Stimulated activated naive B cell treated with anti-CD40 and anti-IgM and Interleukin-4, amounts not matched to agents 10 μg/mL and 1 μg/mL and 100 μg/mL, for 72 hours (primary cell): ENCODE data around the gene AQP9.
"Not testable (repeated sequence)": the region's sequence is repeated elsewhere in the genome, so short reads cannot be mapped to it uniquely, and the experiment has no call there.

Experiments
- ATAC-seq, 2 donors: fragments of 150-1000 bp; cut with Tn5 transposase; replicated peaks; 2 replicates each; pipeline ENCODE4 v1.10.0; 2021; ENCODE audit warnings: moderate library complexity in 1 of 2
- DNase-seq: peaks from one replicate; pipeline ENCODE4 v3.0.0; 2021
- H3K27ac Mint-ChIP-seq: one replicate; pipeline ENCODE4 v1.8.0; 2022; ENCODE audit warnings: mild to moderate bottlenecking, mixed read lengths
- H3K27me3 Mint-ChIP-seq, 2 donors: one replicate each; pipeline ENCODE4 v1.8.0; 2022; ENCODE audit warnings: mixed read lengths in 2 of 2
- H3K36me3 Mint-ChIP-seq, 2 donors: one replicate each; pipeline ENCODE4 v1.8.0; 2022; ENCODE audit warnings: mixed read lengths in 2 of 2, mild to moderate bottlenecking in 1 of 2
- H3K4me1 Mint-ChIP-seq, 2 donors: one replicate each; pipeline ENCODE4 v1.8.0; 2022; ENCODE audit warnings: mixed read lengths in 2 of 2, mild to moderate bottlenecking in 1 of 2
- H3K4me3 Mint-ChIP-seq, 2 donors: one replicate each; pipeline ENCODE4 v1.8.0; 2022; ENCODE audit warnings: mild to moderate bottlenecking in 2 of 2, mixed read lengths in 2 of 2, moderate library complexity in 1 of 2
- H3K9me3 Mint-ChIP-seq, 2 donors: one replicate each; pipeline ENCODE4 v1.8.0; 2022; ENCODE audit warnings: mixed read lengths in 2 of 2, mild to moderate bottlenecking in 1 of 2

Gene AQP9

DNA sequence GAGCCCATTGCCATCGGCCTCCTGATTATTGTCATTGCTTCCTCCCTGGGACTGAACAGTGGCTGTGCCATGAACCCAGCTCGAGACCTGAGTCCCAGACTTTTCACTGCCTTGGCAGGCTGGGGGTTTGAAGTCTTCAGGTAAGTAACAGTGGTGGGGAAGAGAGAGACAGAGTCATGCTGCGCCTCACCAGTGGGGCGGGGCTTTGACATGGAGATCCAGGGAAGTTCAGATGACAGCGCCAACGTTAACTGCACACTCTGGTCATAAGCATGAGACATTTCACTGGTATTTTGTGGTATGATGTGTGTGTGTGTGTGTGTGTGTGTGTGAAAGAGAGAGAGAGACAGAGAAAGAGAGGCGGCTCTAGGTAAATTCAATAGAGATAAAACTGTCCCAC lies 41.0 kb downstream of the AQP9 start:
- DNase-seq (no peak), ATAC-seq (no peak)
- no peaks in the 10 kb centered on the region for H3K36me3 Mint-ChIP-seq
- H3K4me1 Mint-ChIP-seq: no peaks in the 10 kb centered on the region
- no peaks in the 10 kb centered on the region for H3K9me3 Mint-ChIP-seq
- no peak overlapping the region for H3K27ac Mint-ChIP-seq
- peaks cover 20 to 38% of the 10 kb centered on the region in 2 donors for H3K27me3 Mint-ChIP-seq
- no peak overlapping the region for H3K4me3 Mint-ChIP-seq

DNA sequence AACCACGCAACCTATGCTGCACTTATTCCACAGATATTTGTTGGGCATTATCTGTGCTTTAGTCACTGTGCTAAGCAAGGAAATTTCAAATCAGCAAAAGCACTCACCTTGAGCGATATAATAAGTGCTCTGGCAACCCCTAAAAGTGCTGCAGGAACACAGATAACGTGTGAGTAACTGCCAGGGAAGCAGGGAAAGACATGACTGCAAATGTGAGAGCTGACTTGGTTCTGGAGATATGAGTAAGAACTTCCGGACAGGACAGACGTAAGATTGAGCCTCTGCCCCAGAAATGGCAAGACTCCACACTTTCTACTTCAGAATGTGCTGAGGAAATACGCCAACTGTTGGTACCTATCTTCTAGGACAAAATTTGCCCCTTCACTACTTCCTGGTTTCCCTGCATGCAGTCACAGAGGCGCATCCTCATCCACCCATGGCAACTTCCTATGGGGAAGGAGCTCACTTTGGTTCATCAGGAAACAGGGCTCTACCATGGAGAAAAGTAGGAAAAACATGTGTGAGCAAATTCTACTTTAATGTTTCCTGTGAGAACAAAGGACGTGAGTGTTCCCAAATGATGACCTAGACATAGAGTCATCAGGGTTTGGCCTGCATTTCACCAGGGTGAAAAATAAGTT lies 41.7 kb downstream of the AQP9 start:
- H3K4me3 Mint-ChIP-seq: no peak overlapping the region
- no peak for ATAC-seq
- H3K4me1 Mint-ChIP-seq: no peaks in the 10 kb centered on the region
- no peak overlapping the region for H3K27ac Mint-ChIP-seq
- no peaks in the 10 kb centered on the region for H3K9me3 Mint-ChIP-seq
- no peaks in the 10 kb centered on the region for H3K36me3 Mint-ChIP-seq
- no peak for DNase-seq
- H3K27me3 Mint-ChIP-seq: peaks cover 20 to 41% of the 10 kb centered on the region in 2 donors

DNA sequence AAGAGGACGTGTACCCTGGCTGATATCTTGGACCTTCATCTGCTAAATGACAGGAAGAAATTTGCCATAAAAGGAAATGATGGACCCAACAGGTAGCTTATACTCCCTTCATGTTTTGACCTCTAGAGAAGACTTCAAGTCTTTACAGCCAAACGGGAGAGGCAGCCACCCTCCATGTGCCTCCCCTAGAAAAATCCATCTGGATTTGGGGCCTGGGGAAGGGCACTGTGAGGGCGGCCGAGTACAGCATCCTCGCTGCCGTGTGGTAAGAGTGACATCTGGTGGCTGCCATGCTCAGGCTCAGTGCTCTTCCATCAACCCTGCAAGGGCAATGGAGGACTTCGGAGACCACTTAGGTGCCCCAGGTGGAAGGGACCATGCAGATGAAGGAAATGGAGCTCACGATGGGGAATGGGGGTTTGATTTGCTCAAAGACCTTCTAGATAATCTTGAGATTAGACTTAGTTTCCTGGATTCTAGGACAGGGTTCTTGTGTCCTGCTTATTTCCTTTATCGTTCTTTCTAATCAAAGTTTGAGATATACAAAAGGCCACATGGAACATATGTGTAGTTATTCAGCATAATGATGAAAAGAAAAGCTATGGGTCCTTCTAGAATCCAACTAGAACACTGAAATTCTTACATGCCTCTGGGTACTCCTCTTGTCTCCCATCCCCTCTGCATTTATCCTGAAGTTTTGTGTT lies 44.4 kb downstream of the AQP9 start:
- no peaks in the 10 kb centered on the region for H3K9me3 Mint-ChIP-seq
- H3K27ac Mint-ChIP-seq: no peak overlapping the region
- ATAC-seq (peak; percentile 86 to 87), DNase-seq (no peak)
- H3K4me3 Mint-ChIP-seq: no peak overlapping the region
- no peaks in the 10 kb centered on the region for H3K4me1 Mint-ChIP-seq
- H3K36me3 Mint-ChIP-seq: no peaks in the 10 kb centered on the region
- peaks cover 31 to 47% of the 10 kb centered on the region in 2 donors for H3K27me3 Mint-ChIP-seq

DNA sequence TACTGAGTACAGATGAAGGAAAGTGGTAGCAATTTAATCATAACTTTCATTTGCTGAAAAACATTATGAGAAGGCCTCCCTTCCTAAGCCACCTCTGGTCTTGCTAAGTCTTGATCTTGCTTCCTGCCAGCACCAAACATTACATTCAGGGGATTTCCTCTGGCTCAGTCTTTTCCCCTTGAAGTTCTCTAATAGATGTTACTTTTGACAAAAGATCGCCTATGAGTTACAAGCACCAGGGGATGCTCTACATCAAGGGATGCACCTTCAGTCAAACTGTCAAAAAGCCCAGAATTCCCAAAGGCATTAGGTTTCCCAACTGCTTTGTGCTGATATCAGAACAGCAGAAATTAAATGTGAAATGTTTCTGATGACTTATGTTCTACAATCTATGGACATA lies 47.3 kb downstream of the AQP9 start:
- no peaks in the 10 kb centered on the region for H3K9me3 Mint-ChIP-seq
- H3K36me3 Mint-ChIP-seq: no peaks in the 10 kb centered on the region
- DNase-seq: no peak
- H3K27ac Mint-ChIP-seq: no peak overlapping the region
- no peak for ATAC-seq
- H3K27me3 Mint-ChIP-seq: peaks cover 44 to 47% of the 10 kb centered on the region in 2 donors
- no peaks in the 10 kb centered on the region for H3K4me1 Mint-ChIP-seq
- no peak overlapping the region for H3K4me3 Mint-ChIP-seq

DNA sequence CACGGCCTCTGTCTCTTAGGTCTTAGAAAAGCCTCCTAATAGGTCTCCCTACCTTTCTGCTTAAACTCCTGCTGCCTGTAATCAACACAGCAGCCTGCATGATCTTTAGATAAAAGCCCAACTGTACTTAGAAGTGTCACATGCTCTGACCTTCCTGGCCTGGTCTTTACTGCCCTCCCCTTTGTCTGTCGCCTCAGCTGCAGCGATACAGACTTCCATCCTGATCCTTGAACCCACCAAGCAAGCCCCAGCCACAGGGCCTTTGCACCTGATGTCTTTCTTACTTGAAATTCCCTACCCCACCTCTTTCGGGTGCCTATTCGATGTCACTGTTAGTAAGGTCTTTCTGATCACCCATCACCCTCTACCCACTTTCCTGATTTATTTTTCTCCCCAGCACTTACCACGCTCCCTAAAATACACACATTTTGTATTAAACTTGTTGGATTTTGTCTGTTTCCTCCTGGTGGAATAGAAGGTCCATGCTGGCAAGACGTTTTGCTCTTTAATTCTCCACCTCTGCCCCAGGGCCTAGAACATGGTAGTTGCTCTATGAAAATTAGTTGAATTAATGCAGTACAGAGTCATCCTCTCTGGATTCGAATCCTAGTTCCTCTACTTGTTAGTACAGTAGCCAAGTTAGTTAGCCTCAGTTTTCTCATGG lies 51.1 kb downstream of the AQP9 start:
- ATAC-seq (no peak), DNase-seq (no peak)
- Mint-ChIP-seq H3K36me3 (no peaks in the 10 kb centered on the region), H3K9me3 (no peaks in the 10 kb centered on the region), H3K4me1 (no peaks in the 10 kb centered on the region), H3K4me3 (no peak overlapping the region), H3K27ac (no peak overlapping the region), H3K27me3 (peaks cover 26 to 28% of the 10 kb centered on the region in 2 donors)

DNA sequence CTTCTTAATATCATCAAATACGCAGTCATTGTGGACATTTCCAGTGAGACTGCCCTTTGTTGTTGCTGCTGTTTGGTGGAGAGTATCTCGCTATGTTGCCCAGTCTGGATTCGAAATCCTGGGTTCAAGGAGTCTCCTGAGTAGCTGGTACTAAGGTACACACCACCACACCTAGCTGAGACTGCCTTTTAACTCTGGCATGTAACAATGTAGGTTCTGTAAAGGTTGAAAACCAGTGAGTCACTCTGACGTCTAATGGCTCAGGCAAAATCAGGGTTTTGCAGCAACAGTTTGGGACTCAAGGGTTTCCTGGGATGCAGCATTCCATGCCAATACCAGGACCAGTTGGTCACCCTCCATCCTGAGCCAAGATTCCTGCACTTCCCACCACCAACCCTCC lies 52.2 kb downstream of the AQP9 start:
- ATAC-seq (no peak), DNase-seq (no peak)
- Mint-ChIP-seq H3K27ac (no peak overlapping the region), H3K4me1 (no peaks in the 10 kb centered on the region), H3K4me3 (no peak overlapping the region), H3K9me3 (no peaks in the 10 kb centered on the region), H3K27me3 (peaks cover 31 to 34% of the 10 kb centered on the region in 2 donors), H3K36me3 (no peaks in the 10 kb centered on the region)

DNA sequence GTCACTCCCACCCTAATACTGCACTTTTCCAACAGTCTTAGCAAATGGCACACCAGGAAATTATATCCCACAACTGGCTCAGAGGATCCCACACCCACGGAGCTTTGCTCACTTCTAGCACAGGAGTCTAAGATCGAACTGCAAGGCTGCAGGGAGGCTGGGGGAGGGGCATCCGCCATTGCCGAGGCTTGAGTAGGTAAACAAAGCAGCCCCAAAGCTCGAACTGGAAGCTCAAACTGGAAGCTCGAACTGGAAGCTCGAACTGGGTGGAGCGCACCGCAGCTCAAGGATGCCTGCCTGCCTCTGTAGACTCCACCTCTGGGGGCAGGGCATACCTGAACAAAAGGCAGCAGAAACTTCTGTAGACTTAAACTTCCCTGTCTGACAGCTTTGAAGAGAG lies 55.5 kb downstream of the AQP9 start:
- not testable (repeated sequence) for H3K4me3 Mint-ChIP-seq, H3K36me3 Mint-ChIP-seq, H3K4me1 Mint-ChIP-seq, H3K27ac Mint-ChIP-seq, H3K9me3 Mint-ChIP-seq, DNase-seq, ATAC-seq
- H3K27me3 Mint-ChIP-seq: peaks cover 29 to 34% of the 10 kb centered on the region in 2 donors

DNA sequence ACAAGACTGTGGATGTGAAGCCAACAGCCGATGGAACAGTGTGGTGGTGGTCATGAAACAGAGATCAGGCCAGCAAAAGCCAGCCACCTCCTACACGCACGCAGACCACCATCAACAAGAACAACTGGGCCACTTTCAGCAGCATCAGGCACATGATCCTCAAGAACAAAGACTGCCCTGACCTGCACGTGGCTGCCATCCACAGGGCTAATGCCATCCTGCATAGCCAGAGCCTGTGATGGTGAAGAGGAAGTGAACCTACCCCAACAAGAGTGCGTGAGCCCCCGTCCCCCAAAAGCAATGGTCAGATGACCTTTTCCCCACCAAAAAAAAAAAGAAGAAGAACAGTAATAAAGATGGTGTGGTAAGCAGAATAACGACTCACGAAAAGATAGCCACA lies 62.6 kb downstream of the AQP9 start:
- Mint-ChIP-seq H3K4me3 (no peak overlapping the region), H3K27ac (no peak overlapping the region), H3K27me3 (peaks cover 19 to 20% of the 10 kb centered on the region in 2 donors), H3K9me3 (peaks cover 0 to 4% of the 10 kb centered on the region in 2 donors), H3K4me1 (no peaks in the 10 kb centered on the region), H3K36me3 (no peaks in the 10 kb centered on the region)
- DNase-seq: no peak
- ATAC-seq: no peak

DNA sequence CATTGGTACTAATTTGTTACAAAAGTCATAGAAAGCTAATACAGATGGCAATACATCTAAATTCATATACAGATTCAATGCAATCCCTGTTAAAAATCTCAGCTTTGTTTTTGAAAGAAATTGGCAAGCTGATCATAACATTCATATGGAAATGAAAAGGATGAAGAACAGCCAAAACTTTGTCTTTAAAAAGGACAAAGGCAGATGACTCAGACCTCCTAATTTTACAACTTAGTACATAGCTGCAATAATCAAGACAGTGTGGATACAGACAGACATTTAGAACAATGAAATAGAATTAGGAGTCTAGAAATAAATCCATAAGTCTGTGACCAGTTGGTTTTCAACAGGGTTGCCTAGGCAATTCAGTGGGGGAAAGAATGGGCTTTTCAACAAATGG lies 63.3 kb downstream of the AQP9 start:
- no peak for DNase-seq
- H3K27me3 Mint-ChIP-seq: peaks cover 12% of the 10 kb centered on the region in 2 donors
- ATAC-seq: no peak

DNA sequence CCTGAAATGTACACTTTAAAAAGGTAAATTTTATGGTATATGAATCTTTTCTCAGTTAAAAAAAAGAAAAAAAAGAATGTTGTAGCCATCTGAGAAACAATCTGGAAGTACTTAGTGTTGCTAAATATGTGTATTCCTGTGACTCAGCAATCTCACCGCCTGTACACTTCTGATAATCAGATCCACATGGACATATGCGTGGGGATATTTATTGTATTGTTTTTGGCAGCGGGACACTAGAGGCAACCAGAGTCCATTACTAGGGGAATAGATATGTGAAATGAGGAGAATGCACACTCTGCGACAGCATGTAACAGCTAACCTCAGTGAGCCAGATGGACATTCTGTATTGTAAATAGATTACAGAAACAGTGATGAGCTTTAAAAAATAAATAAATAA lies 65.4 kb downstream of the AQP9 start:
- Mint-ChIP-seq H3K36me3 (no peaks in the 10 kb centered on the region), H3K4me3 (no peak overlapping the region), H3K27me3 (peaks cover 0 to 8% of the 10 kb centered on the region in 2 donors), H3K9me3 (no peaks in the 10 kb centered on the region), H3K4me1 (no peaks in the 10 kb centered on the region), H3K27ac (no peak overlapping the region)
- DNase-seq (no peak), ATAC-seq (no peak)

More for the DNA sequence above, 63.3 kb downstream of the AQP9 start:
- no peak overlapping the region for H3K4me3 Mint-ChIP-seq
- H3K9me3 Mint-ChIP-seq: peaks cover 0 to 4% of the 10 kb centered on the region in 2 donors
- no peak overlapping the region for H3K27ac Mint-ChIP-seq
- H3K4me1 Mint-ChIP-seq: no peaks in the 10 kb centered on the region
- no peaks in the 10 kb centered on the region for H3K36me3 Mint-ChIP-seq

DNA sequence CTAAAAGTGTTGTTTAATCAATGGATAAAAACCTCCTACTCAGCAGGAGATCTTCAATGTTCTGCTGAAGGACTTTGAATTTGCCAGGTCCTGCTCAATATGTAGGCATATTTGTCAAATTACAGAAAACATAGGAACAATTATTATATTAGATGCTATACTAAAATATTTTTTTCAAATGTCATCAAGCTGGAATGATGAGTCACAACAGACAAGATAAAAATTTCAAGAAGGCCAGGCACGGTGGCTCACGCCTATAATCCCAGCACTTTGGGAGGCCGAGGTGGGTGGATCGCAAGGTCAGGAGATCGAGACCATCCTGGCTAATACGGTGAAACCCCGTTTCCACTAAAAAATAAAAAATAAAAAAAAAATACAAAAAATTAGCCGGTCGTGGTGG lies 68.0 kb downstream of the AQP9 start:
- DNase-seq (no peak), ATAC-seq (no peak)
- peaks cover 0 to 1% of the 10 kb centered on the region in 2 donors for H3K27me3 Mint-ChIP-seq
- no peaks in the 10 kb centered on the region for H3K9me3 Mint-ChIP-seq
- no peak overlapping the region for H3K4me3 Mint-ChIP-seq
- no peak overlapping the region for H3K27ac Mint-ChIP-seq
- no peaks in the 10 kb centered on the region for H3K4me1 Mint-ChIP-seq
- H3K36me3 Mint-ChIP-seq: no peaks in the 10 kb centered on the region

DNA sequence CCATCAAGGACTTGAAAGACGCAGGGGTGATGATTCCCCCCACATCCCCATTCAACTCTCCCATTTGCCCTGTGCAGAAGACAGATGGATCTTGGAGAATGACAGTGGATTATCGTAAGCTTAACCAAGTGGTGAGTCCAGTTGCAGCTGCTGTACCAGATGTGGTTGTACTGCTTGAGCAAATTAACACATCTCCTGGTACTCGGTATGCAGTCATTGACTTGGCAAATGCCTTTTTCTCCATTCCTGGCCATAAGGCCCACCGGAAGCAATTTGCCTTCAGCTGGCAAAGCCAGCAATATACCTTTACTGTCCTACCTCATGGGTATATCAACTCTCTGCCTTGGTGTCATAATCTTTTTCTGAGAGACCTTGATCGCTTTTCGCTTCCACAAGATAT lies 70.0 kb downstream of the AQP9 start:
- not testable (repeated sequence) for H3K4me1 Mint-ChIP-seq, H3K9me3 Mint-ChIP-seq, H3K27me3 Mint-ChIP-seq, H3K27ac Mint-ChIP-seq, DNase-seq, ATAC-seq, H3K36me3 Mint-ChIP-seq, H3K4me3 Mint-ChIP-seq

DNA sequence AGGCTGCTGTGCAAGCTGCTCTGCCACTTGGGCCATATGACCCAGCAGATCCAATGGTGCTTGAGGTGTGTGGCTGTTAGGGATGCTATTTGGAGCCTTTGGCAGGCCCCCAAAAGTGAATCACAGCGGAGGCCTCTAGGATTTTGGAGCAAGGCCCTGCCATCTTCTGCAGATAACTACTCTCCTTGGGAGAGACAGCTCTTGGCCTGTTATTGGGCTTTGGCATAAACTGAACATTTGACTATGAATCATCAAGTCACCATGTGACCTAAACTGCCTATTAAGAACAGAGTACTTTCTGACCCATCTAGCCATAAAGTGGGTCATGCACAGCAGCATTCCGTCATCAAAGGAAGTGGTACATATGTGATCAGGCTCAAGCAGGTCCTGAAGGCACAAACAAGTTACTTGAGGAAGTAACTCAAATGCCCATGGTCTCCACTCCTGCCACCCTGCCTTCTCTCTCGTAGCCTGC lies 70.9 kb downstream of the AQP9 start:
- DNase-seq, H3K9me3 Mint-ChIP-seq, H3K36me3 Mint-ChIP-seq, H3K27ac Mint-ChIP-seq, H3K4me1 Mint-ChIP-seq, H3K27me3 Mint-ChIP-seq, ATAC-seq, H3K4me3 Mint-ChIP-seq: not testable (repeated sequence)

DNA sequence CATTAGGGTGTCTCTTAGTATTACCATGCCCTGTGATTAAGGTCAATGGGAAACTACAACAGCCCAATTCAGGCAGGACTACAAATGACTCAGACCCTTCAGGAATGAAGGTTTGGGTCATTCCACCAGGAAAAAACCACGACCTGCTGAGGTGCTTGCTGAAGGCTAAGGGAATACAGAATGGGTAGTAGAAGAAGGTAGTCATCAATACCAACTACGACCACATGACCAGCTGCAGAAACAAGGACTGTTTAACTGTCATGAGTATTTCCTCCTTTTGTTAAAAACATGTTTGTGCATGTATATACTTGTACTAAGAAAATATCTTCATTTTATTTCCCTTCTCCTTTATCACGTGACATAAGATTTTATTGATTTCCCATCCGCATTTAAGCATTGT lies 71.8 kb downstream of the AQP9 start:
- H3K9me3 Mint-ChIP-seq, H3K4me3 Mint-ChIP-seq, H3K4me1 Mint-ChIP-seq, DNase-seq, ATAC-seq, H3K27ac Mint-ChIP-seq, H3K36me3 Mint-ChIP-seq, H3K27me3 Mint-ChIP-seq: not testable (repeated sequence)
